Endometrial microvascular endothelial cells (primary cell): Measurements from ENCODE around the gene MARS1. TPM values are rescaled to one million over a fixed set of nuclear protein-coding genes. Genes with fewer than 3 reads are reported as not detected.

ENCODE experiments used
- in situ Hi-C: cut with HindIII; loops from 2 replicates; pipeline ENCODE4 v1.10.0; 2017; ENCODE audit warnings: low sequenced_read_pairs, low pct_unique_long_range_greater_than_20kb; ENCODE audit errors: inconsistent ontology term
- total RNA-seq: library from RNA; depleted of rRNA; stranded (reverse); fragments of >200 nt; gene quantifications from one replicate; pipeline ENCODE4 v1.2.3, GENCODE V29; 2015; ENCODE audit errors: inconsistent ontology term

Gene MARS1
- total RNA-seq, 1 donor from 2014 or later = 119 TPM

GRCh38 chr12:57456145-57456700 is 31.6 kb upstream of the MARS1 start:
- in situ Hi-C loops = no loop called here

DNA sequence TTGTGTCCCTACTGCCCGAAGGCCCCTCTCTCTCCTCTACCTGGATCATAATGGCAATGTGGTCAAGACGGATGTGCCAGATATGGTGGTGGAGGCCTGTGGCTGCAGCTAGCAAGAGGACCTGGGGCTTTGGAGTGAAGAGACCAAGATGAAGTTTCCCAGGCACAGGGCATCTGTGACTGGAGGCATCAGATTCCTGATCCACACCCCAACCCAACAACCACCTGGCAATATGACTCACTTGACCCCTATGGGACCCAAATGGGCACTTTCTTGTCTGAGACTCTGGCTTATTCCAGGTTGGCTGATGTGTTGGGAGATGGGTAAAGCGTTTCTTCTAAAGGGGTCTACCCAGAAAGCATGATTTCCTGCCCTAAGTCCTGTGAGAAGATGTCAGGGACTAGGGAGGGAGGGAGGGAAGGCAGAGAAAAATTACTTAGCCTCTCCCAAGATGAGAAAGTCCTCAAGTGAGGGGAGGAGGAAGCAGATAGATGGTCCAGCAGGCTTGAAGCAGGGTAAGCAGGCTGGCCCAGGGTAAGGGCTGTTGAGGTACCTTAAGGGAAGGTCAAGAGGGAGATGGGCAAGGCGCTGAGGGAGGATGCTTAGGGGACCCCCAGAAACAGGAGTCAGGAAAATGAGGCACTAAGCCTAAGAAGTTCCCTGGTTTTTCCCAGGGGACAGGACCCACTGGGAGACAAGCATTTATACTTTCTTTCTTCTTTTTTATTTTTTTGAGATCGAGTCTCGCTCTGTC is 31.0 kb upstream of the MARS1 start:
- in situ Hi-C loops = no loop called here

DNA sequence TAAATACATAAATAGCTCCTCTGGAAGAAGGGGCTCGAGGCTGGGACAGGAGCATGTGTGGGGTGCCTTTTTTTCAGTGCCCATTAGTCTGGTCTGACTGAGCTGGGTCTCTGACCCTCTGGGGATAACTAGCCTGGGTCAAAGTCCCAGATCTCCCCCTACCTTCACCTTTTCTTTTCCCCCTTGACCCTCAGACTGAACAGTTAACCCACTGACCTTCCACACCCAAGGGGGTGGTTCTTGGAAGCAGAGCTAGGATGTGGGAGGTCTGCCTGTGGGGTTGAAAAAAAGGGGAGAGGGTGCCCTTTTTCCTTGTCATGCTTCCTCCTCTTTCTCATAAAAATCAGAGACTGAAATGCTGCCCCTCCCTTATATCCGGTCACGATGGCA is 29.2 kb upstream of the MARS1 start:
- in situ Hi-C loops = no loop called here

DNA sequence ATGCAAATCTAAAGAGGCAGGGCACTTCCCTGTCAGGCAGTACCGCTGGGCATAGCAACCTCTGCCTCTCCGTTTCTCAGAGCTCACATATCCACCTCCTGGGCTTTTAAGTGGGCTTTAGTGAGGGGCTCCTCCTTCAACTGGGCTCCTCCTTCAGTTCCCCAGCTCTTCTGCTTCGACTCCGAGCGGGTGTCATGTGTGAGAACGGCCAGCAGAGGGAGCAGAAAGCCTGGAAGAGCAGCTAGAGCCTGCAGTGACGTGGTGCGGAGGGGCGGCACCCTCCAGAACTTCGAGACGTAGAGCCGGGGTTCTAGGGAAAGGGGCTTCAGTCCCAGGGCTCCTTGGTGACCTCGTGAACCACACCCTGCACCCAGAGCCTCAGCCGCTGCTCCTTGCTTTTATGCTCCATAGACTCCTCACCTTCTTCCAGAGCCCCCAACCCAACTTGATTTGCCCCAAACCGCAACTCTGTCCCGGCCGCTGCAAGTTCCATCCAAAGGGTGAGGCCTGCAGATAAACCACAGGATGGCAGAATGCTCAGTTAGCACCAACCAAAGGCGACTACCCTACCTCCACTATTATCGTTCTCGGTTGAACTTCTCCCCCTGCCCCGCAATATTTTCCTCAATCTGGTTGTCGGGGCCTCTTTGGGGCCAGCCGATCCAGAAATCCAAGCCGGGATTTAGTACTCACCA is 28.7 kb upstream of the MARS1 start:
- in situ Hi-C loops = no loop called here

- in situ Hi-C loops = no loop called here
Measured at GRCh38 chr12:57459750-57460467, 28.0 kb upstream of the MARS1 start, which contains the start of gene GLI1. Gene GLI1, plus strand, starts transcription at chr12:57459785. Its CDS starts 3,907 bp downstream, at chr12:57463692.

GRCh38 chr12:57460468-57460784 is 27.4 kb upstream of the MARS1 start:
- in situ Hi-C loops = no loop called here

DNA sequence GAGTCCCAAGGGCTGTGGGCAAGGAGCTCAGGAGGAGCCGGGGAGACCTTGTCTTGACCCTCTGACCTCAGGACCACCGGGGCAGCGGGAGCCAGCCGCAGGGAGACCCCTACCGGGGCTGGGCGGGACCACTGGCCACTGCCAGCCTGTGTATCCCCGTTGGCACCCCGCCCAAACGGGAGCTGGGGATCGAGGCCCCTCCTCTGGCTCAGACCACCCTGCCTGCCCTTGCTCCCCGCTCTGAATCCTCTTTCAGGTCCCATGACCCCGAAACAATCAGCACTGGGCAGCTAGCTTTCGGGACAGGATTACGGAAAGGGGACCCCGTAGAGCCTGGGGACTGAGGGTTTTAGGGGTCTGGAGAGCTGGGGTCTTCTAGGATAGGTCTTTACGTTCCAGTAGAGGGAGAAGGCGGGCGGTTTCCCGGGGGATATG is 27.0 kb upstream of the MARS1 start:
- in situ Hi-C loops = no loop called here

GRCh38 chr12:57461276-57461916 is 26.5 kb upstream of the MARS1 start:
- in situ Hi-C loops = no loop called here

GRCh38 chr12:57461917-57462250 is 26.0 kb upstream of the MARS1 start:
- in situ Hi-C loops = no loop called here

GRCh38 chr12:57462251-57462911 is 25.5 kb upstream of the MARS1 start:
- in situ Hi-C loops = no loop called here

GRCh38 chr12:57462912-57463253 is 25.0 kb upstream of the MARS1 start:
- in situ Hi-C loops = no loop called here

DNA sequence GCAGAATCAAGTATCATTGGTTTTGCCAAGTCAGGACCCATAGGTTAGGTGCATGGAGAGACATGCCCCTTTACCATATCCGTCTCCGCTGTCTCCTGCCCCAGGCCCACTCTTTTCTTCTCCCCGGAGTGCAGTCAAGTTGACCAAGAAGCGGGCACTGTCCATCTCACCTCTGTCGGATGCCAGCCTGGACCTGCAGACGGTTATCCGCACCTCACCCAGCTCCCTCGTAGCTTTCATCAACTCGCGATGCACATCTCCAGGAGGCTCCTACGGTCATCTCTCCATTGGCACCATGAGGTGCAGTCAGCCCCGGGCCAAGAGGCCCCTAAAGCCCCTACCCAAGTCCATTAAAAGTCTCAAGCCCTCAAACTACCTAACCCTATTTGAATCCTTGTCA is 23.3 kb upstream of the MARS1 start:
- in situ Hi-C loops = no loop called here

GRCh38 chr12:57465030-57465746 is 22.7 kb upstream of the MARS1 start:
- in situ Hi-C loops = no loop called here

DNA sequence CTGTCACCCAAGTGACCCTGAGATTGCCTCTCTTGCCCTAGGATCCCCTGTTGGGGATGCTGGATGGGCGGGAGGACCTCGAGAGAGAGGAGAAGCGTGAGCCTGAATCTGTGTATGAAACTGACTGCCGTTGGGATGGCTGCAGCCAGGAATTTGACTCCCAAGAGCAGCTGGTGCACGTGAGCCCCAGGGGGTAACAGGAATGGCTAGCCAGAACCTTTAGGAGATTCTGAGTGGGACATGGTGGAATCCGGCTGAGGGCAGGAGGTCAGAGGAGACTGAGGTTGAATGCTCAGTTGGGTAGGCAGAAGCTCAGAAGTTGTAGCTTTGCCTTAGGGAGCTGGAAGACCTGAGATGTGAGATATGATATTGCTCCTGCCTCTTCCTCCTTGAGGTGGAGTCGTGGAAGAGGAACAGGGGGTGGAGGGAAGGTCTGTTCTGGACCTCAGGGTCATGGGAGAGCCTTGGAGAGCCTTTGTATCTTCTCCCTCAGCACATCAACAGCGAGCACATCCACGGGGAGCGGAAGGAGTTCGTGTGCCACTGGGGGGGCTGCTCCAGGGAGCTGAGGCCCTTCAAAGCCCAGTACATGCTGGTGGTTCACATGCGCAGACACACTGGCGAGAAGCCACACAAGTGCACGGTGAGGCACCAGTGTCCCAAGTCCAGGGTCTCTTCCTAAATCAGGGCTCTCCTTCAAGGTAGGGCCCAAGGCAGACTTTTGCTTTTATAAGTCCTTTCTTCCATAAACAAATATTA is 21.9 kb upstream of the MARS1 start:
- in situ Hi-C loops = no loop called here

GRCh38 chr12:57467212-57467874 is 20.5 kb upstream of the MARS1 start:
- in situ Hi-C loops = no loop called here

DNA sequence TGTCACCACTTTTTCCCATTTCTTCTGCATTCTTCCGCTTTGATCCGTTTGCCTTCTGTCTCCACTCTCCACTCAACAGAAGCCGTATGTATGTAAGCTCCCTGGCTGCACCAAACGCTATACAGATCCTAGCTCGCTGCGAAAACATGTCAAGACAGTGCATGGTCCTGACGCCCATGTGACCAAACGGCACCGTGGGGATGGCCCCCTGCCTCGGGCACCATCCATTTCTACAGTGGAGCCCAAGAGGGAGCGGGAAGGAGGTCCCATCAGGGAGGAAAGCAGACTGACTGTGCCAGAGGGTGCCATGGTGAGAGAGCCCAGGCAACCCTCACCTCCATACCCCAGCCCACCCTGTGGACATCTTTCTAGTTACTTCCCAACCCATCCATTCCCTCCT is 20.0 kb upstream of the MARS1 start:
- in situ Hi-C loops = no loop called here
